Urinary bladder (tissue), 4 donors: ENCODE data around the gene FHIT. TPM values are rescaled to one million over a fixed set of nuclear protein-coding genes. Genes with fewer than 3 reads are reported as not detected.

Experiments used
- DNase-seq: peaks from one replicate; pipeline ENCODE4 v3.0.0-alpha.2; 2015; ENCODE audit errors: extremely low spot score
- H3K27ac ChIP-seq: one replicate; pipeline ENCODE4 v1.5.1; 2013; ENCODE audit warnings: low read depth, mild to moderate bottlenecking, moderate library complexity
- H3K36me3 ChIP-seq: one replicate; pipeline ENCODE4 v1.6.1; 2013; ENCODE audit warnings: mild to moderate bottlenecking, moderate library complexity; ENCODE audit not compliant: insufficient read depth
- H3K4me1 ChIP-seq: one replicate; pipeline ENCODE4 v1.6.1; 2013; ENCODE audit warnings: mild to moderate bottlenecking, moderate library complexity; ENCODE audit not compliant: insufficient read depth
- H3K4me3 ChIP-seq: one replicate; pipeline ENCODE4 v1.5.1; 2013; ENCODE audit warnings: low read depth, low read length
- WGBS: extraction: QIAGEN DNeasy Blood & Tissue Kit; methylation state at CpG from one replicate; pipeline ENCODE4 v1.1.7; 2013; 5-methylcytosine and 5-hydroxymethylcytosine counted together
- polyA plus RNA-seq: library from polyadenylated mRNA; stranded (reverse); fragments of 200-250 nt; gene quantifications from one replicate; pipeline ENCODE4 v1.2.3, GENCODE V29; 2013
- total RNA-seq: library from RNA; depleted of rRNA; stranded (reverse); fragments of >200 nt; gene quantifications from one replicate; pipeline ENCODE4 v1.2.3, GENCODE V29; 2014
- donor health status: healthy with polysubstance abuse.
- donor health status: healthy.

FHIT gene
- total and polyA plus RNA-seq, 2 donors: 4.5 to 7.4 TPM

GRCh38 chr3:59997583-59997982 lies 1253.7 kb downstream of the FHIT start:
- no peak overlapping the region for H3K4me3 ChIP-seq
- 95% methylated on average over 1 of the region's 1 CpG for WGBS

GRCh38 chr3:59996056-59996455 lies 1255.2 kb downstream of the FHIT start:
- DNase-seq: no peak
- 62% methylated on average over 2 of the region's 2 CpGs for WGBS
- no peak overlapping the region for H3K4me3 ChIP-seq
- no peak overlapping the region for H3K27ac ChIP-seq
- no peaks in the 10 kb centered on the region for H3K4me1 ChIP-seq
- no peaks in the 10 kb centered on the region for H3K36me3 ChIP-seq

More at GRCh38 chr3:59997583-59997982, 1253.7 kb downstream of the FHIT start:
- H3K27ac ChIP-seq: no peak overlapping the region
- H3K4me1 ChIP-seq: no peaks in the 10 kb centered on the region
- H3K36me3 ChIP-seq: no peaks in the 10 kb centered on the region
- DNase-seq: no peak

- Histone ChIP-seq H3K4me3 (no peak overlapping the region), H3K27ac (no peak overlapping the region), H3K4me1 (no peaks in the 10 kb centered on the region), H3K36me3 (no peaks in the 10 kb centered on the region)
- DNase-seq: no peak
- 94% methylated on average over 4 of the region's 4 CpGs for WGBS
Measured at GRCh38 chr3:59995563-59995962, 1255.7 kb downstream of the FHIT start.

- H3K4me1 ChIP-seq: no peaks in the 10 kb centered on the region
Measured at GRCh38 chr3:59994732-59995304, 1256.4 kb downstream of the FHIT start.

GRCh38 chr3:59992578-59992977 lies 1258.7 kb downstream of the FHIT start:
- 72% methylated on average over 4 of the region's 4 CpGs for WGBS

More at GRCh38 chr3:59994732-59995304, 1256.4 kb downstream of the FHIT start:
- Histone ChIP-seq H3K36me3 (no peaks in the 10 kb centered on the region), H3K4me3 (no peak overlapping the region), H3K27ac (no peak overlapping the region)
- DNase-seq: no peak
- WGBS: 87% methylated on average over 6 of the region's 6 CpGs

GRCh38 chr3:59990915-59991314 lies 1260.3 kb downstream of the FHIT start:
- Histone ChIP-seq H3K4me1 (no peaks in the 10 kb centered on the region), H3K4me3 (no peak overlapping the region), H3K27ac (no peak overlapping the region), H3K36me3 (no peaks in the 10 kb centered on the region)
- no peak for DNase-seq
- WGBS: 86% methylated on average over 2 of the region's 2 CpGs

More at GRCh38 chr3:59992578-59992977, 1258.7 kb downstream of the FHIT start:
- no peak overlapping the region for H3K4me3 ChIP-seq
- H3K4me1 ChIP-seq: no peaks in the 10 kb centered on the region
- no peak overlapping the region for H3K27ac ChIP-seq
- no peaks in the 10 kb centered on the region for H3K36me3 ChIP-seq
- DNase-seq: no peak

GRCh38 chr3:59982510-59982909 lies 1268.7 kb downstream of the FHIT start:
- no peak overlapping the region for H3K4me3 ChIP-seq
- WGBS: 97% methylated on average over 3 of the region's 3 CpGs
- no peak for DNase-seq
- H3K27ac ChIP-seq: no peak overlapping the region
- no peaks in the 10 kb centered on the region for H3K36me3 ChIP-seq
- no peaks in the 10 kb centered on the region for H3K4me1 ChIP-seq

- no peaks in the 10 kb centered on the region for H3K4me1 ChIP-seq
- H3K27ac ChIP-seq: no peak overlapping the region
- H3K36me3 ChIP-seq: no peaks in the 10 kb centered on the region
- DNase-seq: no peak
- 80% methylated on average over 6 of the region's 6 CpGs for WGBS
- H3K4me3 ChIP-seq: no peak overlapping the region
Measured at GRCh38 chr3:59981377-59981776, 1269.9 kb downstream of the FHIT start.

GRCh38 chr3:59980576-59980975 lies 1270.7 kb downstream of the FHIT start:
- no peak for DNase-seq
- Histone ChIP-seq H3K4me3 (no peak overlapping the region), H3K27ac (no peak overlapping the region)

GRCh38 chr3:59979542-59979941 lies 1271.7 kb downstream of the FHIT start:
- 94% methylated on average over 6 of the region's 6 CpGs for WGBS
- no peak overlapping the region for H3K27ac ChIP-seq
- no peaks in the 10 kb centered on the region for H3K36me3 ChIP-seq
- no peak overlapping the region for H3K4me3 ChIP-seq
- no peak for DNase-seq
- H3K4me1 ChIP-seq: no peaks in the 10 kb centered on the region

More at GRCh38 chr3:59980576-59980975, 1270.7 kb downstream of the FHIT start:
- H3K36me3 ChIP-seq: no peaks in the 10 kb centered on the region
- WGBS: 39% methylated on average over 2 of the region's 2 CpGs
- no peaks in the 10 kb centered on the region for H3K4me1 ChIP-seq

- Histone ChIP-seq H3K4me3 (no peak overlapping the region), H3K27ac (no peak overlapping the region), H3K36me3 (no peaks in the 10 kb centered on the region), H3K4me1 (no peaks in the 10 kb centered on the region)
- DNase-seq: no peak
Measured at GRCh38 chr3:59978979-59979378, 1272.3 kb downstream of the FHIT start.

- no peak for DNase-seq
- no peak overlapping the region for H3K27ac ChIP-seq
- no peaks in the 10 kb centered on the region for H3K36me3 ChIP-seq
- no peaks in the 10 kb centered on the region for H3K4me1 ChIP-seq
- WGBS: 81% methylated on average over 4 of the region's 4 CpGs
- no peak overlapping the region for H3K4me3 ChIP-seq
Measured at GRCh38 chr3:59970796-59971195, 1280.5 kb downstream of the FHIT start.

GRCh38 chr3:59970376-59970775 lies 1280.9 kb downstream of the FHIT start:
- Histone ChIP-seq H3K27ac (no peak overlapping the region), H3K4me3 (no peak overlapping the region), H3K36me3 (no peaks in the 10 kb centered on the region), H3K4me1 (no peaks in the 10 kb centered on the region)
- DNase-seq: no peak
- 65% methylated on average over 6 of the region's 6 CpGs for WGBS

- Histone ChIP-seq H3K4me1 (no peaks in the 10 kb centered on the region), H3K36me3 (no peaks in the 10 kb centered on the region), H3K4me3 (no peak overlapping the region), H3K27ac (no peak overlapping the region)
- WGBS: 80% methylated on average over 5 of the region's 5 CpGs
- no peak for DNase-seq
Measured at GRCh38 chr3:59968513-59969045, 1282.7 kb downstream of the FHIT start.
